HepG2 (cell line): ENCODE measurements around the gene NDUFB6. TPM values are rescaled to one million over a fixed set of nuclear protein-coding genes. Genes with fewer than 3 reads are reported as not detected.
A peak's percentile ranks its signal among the peaks of the same experiment; 100 is the strongest.

Experiments used
- CENPX ChIP-seq: sonication (generic); formaldehyde crosslinking; IDR thresholded peaks from 2 replicates; pipeline ENCODE4 v1.9.0; 2021; ENCODE audit warnings: mild to moderate bottlenecking, missing genetic modification reagents, moderate library complexity
- GZF1 ChIP-seq: sonication (generic); formaldehyde crosslinking; IDR thresholded peaks from 2 replicates; pipeline ENCODE4 v1.5.1; 2020; ENCODE audit warnings: mild to moderate bottlenecking, missing genetic modification reagents
- IRX3 ChIP-seq: sonication (generic); formaldehyde crosslinking; IDR thresholded peaks from 2 replicates; pipeline ENCODE4 v1.8.1; 2023; ENCODE audit warnings: mild to moderate bottlenecking, low read depth, missing genetic modification reagents, borderline replicate concordance
- KDM5A ChIP-seq: fragments of 200-600 bp; sonication (generic); IDR thresholded peaks from 2 replicates; pipeline ENCODE4 v1.7.0; 2018; ENCODE audit warnings: antibody characterized with exemption, mild to moderate bottlenecking, low read length, borderline replicate concordance
- RARA ChIP-seq: IDR thresholded peaks from 2 replicates; pipeline ENCODE4 v1.6.1; 2016; ENCODE audit warnings: missing genetic modification reagents, missing compliant biosample characterization
- RBFOX2 ChIP-seq: fragments of 200-400 bp; formaldehyde crosslinking; IDR thresholded peaks from 2 replicates; pipeline ENCODE4 v1.6.1; 2017; ENCODE audit warnings: low read depth, mild to moderate bottlenecking, low read length
- RNF2 ChIP-seq: fragments of 450-650 bp; conservative IDR thresholded peaks from 2 replicates; pipeline ENCODE4 v1.6.1; 2016; ENCODE audit warnings: low read depth
- SETDB1 ChIP-seq: sonication (generic); formaldehyde crosslinking; IDR thresholded peaks from 2 replicates; pipeline ENCODE4 v1.5.1; 2020; ENCODE audit warnings: missing genetic modification reagents, mild to moderate bottlenecking, borderline replicate concordance
- SNAI1 ChIP-seq: sonication (generic); formaldehyde crosslinking; IDR thresholded peaks from 2 replicates; pipeline ENCODE4 v1.5.0; 2020; ENCODE audit warnings: mild to moderate bottlenecking, missing genetic modification reagents, borderline replicate concordance
- TCF7L2 ChIP-seq: IDR thresholded peaks from 2 replicates; pipeline ENCODE4 v1.6.1; 2011; ENCODE audit warnings: mild to moderate bottlenecking, low read depth, low read length, moderate library complexity
- THYN1 ChIP-seq: sonication (generic); formaldehyde crosslinking; IDR thresholded peaks from 2 replicates; pipeline ENCODE4 v1.8.1; 2023; ENCODE audit warnings: low read depth, mild to moderate bottlenecking, moderate library complexity, missing genetic modification reagents, borderline replicate concordance
- ZFP36L1 ChIP-seq: sonication (generic); formaldehyde crosslinking; IDR thresholded peaks from 2 replicates; pipeline ENCODE4 v1.8.0; 2022; ENCODE audit warnings: mild to moderate bottlenecking, missing genetic modification reagents, moderate library complexity
- ZMYM4 ChIP-seq: sonication (generic); formaldehyde crosslinking; IDR thresholded peaks from 2 replicates; pipeline ENCODE4 v1.8.1; 2023; ENCODE audit warnings: mild to moderate bottlenecking, missing genetic modification reagents
- ZNF20 ChIP-seq: sonication (generic); formaldehyde crosslinking; IDR thresholded peaks from 2 replicates; pipeline ENCODE4 v1.4.0; 2020; ENCODE audit warnings: mild to moderate bottlenecking, moderate library complexity, missing genetic modification reagents
- ZNF589 ChIP-seq: sonication (generic); formaldehyde crosslinking; conservative IDR thresholded peaks from 2 replicates; pipeline ENCODE4 v1.8.0; 2022; ENCODE audit warnings: mild to moderate bottlenecking, moderate library complexity, missing genetic modification reagents
- ZNF724P ChIP-seq: sonication (generic); formaldehyde crosslinking; IDR thresholded peaks from 2 replicates; pipeline ENCODE4 v1.8.0; 2022; ENCODE audit warnings: missing genetic modification reagents, borderline replicate concordance
- ZNF850 ChIP-seq: sonication (generic); formaldehyde crosslinking; conservative IDR thresholded peaks from 2 replicates; pipeline ENCODE4 v1.9.0; 2021; ENCODE audit warnings: mild to moderate bottlenecking, missing genetic modification reagents
- ZSCAN12 ChIP-seq: sonication (generic); formaldehyde crosslinking; IDR thresholded peaks from 2 replicates; pipeline ENCODE4 v1.9.0; 2021; ENCODE audit warnings: mild to moderate bottlenecking, missing genetic modification reagents
- polyA plus RNA-seq, 8 experiments: library from polyadenylated mRNA; depleted of rRNA in 3 of 8; stranded (reverse) in 7 of 8; unstranded in 1 of 8; fragments of >200 nt; fragmentation: Illumina TruSeq in 4 of 8; extraction: Trizol in 4 of 8; gene quantifications; 2 replicates each; pipeline versions ENCODE4 v1.2.1 to v1.2.3, GENCODE V29; 2011 to 2016; ENCODE audit warnings: low read depth in 4 of 8, missing spikeins in 1 of 8, mixed read lengths in 1 of 8; ENCODE audit not compliant: insufficient read depth in 1 of 8
- total RNA-seq, 5 experiments: library from RNA; depleted of rRNA; stranded (reverse); fragments of >200 nt; fragmentation: Illumina TruSeq; extraction: Trizol; gene quantifications; 2 replicates each; pipeline ENCODE4 v1.2.3, GENCODE V29; 2016; ENCODE audit warnings: low read depth in 1 of 5
- TF ChIP-seq, protein P1 (sequence below): IDR thresholded peaks from 2 replicates; pipeline ENCODE4 v1.6.1; 2012; ENCODE audit warnings: low read length, improper control_type of control experiment
- TF ChIP-seq, protein P2 (sequence below): IDR thresholded peaks from 2 replicates; pipeline ENCODE4 v1.6.1; 2016; ENCODE audit warnings: missing compliant biosample characterization, missing genetic modification reagents, borderline replicate concordance
- TF ChIP-seq, protein P3 (sequence below): IDR thresholded peaks from 2 replicates; pipeline ENCODE4 v1.6.1; 2016; ENCODE audit warnings: mild to moderate bottlenecking
- TF ChIP-seq, protein P4 (sequence below): sonication (generic); formaldehyde crosslinking; IDR thresholded peaks from 2 replicates; pipeline ENCODE4 v1.5.0; 2020; ENCODE audit warnings: mild to moderate bottlenecking, missing genetic modification reagents

The NDUFB6 gene
- total and polyA plus RNA-seq, 2 of the 13 experiments (the other 11 are each of a cell fraction or from before 2014, with no cell fraction given) = 31.2 to 81.9 TPM

DNA sequence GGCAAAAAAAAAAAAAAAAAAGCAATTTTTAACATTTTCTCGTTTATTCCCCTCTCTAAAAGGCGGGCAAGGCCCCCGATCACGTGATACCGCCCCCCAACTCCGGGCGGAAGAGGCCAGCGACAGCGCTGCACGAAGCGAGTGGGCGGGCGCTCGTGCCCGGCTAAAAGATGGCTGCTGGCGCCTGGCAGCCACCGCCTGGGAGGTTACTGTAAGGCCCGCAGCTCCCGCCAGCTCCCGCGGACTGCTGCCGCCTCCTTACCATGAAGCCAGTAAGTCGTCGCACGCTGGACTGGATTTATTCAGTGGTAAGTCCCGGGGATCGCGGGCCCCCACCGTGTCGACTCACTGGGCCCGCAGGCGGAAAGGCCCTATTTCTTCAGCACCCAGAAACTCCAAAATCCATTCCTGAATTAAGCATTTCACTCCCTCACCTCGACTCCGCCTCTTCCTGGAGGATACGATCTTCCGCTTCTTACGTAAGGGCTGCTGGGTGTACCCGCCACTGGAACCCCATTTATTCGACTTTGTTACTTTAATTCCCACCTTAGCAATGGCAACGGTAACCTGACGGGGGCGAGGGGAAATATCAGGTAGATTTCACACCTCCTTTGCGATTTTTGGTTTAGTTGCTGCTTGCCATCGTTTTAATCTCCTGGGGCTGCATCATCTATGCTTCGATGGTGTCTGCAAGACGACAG is 20.6 kb downstream of the NDUFB6 start, which contains the start of the genes SMIM27 and TOPORS (continued):
- TF ChIP-seq RARA (CRISPR knock-in tag) = no peak; the same call in 1 of the 2 replicates
- TF ChIP-seq IRX3 (CRISPR knock-in tag) = no peak
- peak; percentile 58; the same call in 1 of the 2 replicates for TF ChIP-seq SNAI1 (CRISPR knock-in tag)
- no peak for TF ChIP-seq CENPX
- TF ChIP-seq, protein P1, sequence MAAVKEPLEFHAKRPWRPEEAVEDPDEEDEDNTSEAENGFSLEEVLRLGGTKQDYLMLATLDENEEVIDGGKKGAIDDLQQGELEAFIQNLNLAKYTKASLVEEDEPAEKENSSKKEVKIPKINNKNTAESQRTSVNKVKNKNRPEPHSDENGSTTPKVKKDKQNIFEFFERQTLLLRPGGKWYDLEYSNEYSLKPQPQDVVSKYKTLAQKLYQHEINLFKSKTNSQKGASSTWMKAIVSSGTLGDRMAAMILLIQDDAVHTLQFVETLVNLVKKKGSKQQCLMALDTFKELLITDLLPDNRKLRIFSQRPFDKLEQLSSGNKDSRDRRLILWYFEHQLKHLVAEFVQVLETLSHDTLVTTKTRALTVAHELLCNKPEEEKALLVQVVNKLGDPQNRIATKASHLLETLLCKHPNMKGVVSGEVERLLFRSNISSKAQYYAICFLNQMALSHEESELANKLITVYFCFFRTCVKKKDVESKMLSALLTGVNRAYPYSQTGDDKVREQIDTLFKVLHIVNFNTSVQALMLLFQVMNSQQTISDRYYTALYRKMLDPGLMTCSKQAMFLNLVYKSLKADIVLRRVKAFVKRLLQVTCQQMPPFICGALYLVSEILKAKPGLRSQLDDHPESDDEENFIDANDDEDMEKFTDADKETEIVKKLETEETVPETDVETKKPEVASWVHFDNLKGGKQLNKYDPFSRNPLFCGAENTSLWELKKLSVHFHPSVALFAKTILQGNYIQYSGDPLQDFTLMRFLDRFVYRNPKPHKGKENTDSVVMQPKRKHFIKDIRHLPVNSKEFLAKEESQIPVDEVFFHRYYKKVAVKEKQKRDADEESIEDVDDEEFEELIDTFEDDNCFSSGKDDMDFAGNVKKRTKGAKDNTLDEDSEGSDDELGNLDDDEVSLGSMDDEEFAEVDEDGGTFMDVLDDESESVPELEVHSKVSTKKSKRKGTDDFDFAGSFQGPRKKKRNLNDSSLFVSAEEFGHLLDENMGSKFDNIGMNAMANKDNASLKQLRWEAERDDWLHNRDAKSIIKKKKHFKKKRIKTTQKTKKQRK = no peak
- no peak for TF ChIP-seq SETDB1 (CRISPR knock-in tag)
- TF ChIP-seq ZMYM4 (CRISPR knock-in tag) = peak; percentile 67; the same call in 1 of the 2 replicates
- TF ChIP-seq, protein P2, sequence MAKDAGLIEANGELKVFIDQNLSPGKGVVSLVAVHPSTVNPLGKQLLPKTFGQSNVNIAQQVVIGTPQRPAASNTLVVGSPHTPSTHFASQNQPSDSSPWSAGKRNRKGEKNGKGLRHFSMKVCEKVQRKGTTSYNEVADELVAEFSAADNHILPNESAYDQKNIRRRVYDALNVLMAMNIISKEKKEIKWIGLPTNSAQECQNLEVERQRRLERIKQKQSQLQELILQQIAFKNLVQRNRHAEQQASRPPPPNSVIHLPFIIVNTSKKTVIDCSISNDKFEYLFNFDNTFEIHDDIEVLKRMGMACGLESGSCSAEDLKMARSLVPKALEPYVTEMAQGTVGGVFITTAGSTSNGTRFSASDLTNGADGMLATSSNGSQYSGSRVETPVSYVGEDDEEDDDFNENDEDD = peak; percentile 44; the same call in 1 of the 2 replicates
- TF ChIP-seq, protein P3, sequence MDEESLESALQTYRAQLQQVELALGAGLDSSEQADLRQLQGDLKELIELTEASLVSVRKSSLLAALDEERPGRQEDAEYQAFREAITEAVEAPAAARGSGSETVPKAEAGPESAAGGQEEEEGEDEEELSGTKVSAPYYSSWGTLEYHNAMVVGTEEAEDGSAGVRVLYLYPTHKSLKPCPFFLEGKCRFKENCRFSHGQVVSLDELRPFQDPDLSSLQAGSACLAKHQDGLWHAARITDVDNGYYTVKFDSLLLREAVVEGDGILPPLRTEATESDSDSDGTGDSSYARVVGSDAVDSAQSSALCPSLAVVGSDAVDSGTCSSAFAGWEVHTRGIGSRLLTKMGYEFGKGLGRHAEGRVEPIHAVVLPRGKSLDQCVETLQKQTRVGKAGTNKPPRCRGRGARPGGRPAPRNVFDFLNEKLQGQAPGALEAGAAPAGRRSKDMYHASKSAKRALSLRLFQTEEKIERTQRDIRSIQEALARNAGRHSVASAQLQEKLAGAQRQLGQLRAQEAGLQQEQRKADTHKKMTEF (CRISPR knock-in tag) = peak; percentile 95
- TF ChIP-seq THYN1 (CRISPR knock-in tag) = no peak
- TF ChIP-seq GZF1 = no peak; the same call in 1 of the 2 replicates
- TF ChIP-seq ZNF850 (CRISPR knock-in tag) = no peak
- TF ChIP-seq RBFOX2 = peak; percentile 94
- TF ChIP-seq TCF7L2 = no peak
- TF ChIP-seq, protein P4, sequence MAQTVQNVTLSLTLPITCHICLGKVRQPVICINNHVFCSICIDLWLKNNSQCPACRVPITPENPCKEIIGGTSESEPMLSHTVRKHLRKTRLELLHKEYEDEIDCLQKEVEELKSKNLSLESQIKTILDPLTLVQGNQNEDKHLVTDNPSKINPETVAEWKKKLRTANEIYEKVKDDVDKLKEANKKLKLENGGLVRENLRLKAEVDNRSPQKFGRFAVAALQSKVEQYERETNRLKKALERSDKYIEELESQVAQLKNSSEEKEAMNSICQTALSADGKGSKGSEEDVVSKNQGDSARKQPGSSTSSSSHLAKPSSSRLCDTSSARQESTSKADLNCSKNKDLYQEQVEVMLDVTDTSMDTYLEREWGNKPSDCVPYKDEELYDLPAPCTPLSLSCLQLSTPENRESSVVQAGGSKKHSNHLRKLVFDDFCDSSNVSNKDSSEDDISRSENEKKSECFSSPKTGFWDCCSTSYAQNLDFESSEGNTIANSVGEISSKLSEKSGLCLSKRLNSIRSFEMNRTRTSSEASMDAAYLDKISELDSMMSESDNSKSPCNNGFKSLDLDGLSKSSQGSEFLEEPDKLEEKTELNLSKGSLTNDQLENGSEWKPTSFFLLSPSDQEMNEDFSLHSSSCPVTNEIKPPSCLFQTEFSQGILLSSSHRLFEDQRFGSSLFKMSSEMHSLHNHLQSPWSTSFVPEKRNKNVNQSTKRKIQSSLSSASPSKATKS (CRISPR knock-in tag) = no peak
- no peak for TF ChIP-seq ZSCAN12 (CRISPR knock-in tag)
- TF ChIP-seq RNF2 = no peak
- TF ChIP-seq ZNF20 = no peak
- 0 out of 2 replicates have a peak, but pooled peaks have one; percentile 28 for TF ChIP-seq ZNF589 (CRISPR knock-in tag)
- TF ChIP-seq KDM5A = peak; percentile 65; the same call in 1 of the 2 replicates
- 0 out of 2 replicates have a peak, but pooled peaks have one; percentile 68 for TF ChIP-seq ZNF724P (CRISPR knock-in tag)
- TF ChIP-seq ZFP36L1 (CRISPR knock-in tag) = no peak
